Fibroblast of lung (primary cell): ENCODE measurements around the gene AATK.

ENCODE experiments used
- CTCF ChIP-seq, 2 donors: IDR thresholded peaks in 1 of 2; conservative IDR thresholded peaks in 1 of 2; 1 replicate in 1 of 2; 2 replicates in 1 of 2; pipeline ENCODE4 v1.5.1; 2011 to 2012; ENCODE audit warnings: low read length in 2 of 2, control low read depth in 1 of 2, inconsistent platforms in 1 of 2, low read depth in 1 of 2, mild to moderate bottlenecking in 1 of 2
- EZH2 ChIP-seq: IDR thresholded peaks from 2 replicates; pipeline ENCODE4 v1.5.1; 2012; ENCODE audit warnings: low read length, control low read depth, mild to moderate bottlenecking; ENCODE audit errors: missing control alignments

- TF ChIP-seq EZH2 (no peak), CTCF (conservative IDR thresholded peaks at IDR 0.05 in 1 of 2, IDR thresholded peaks at IDR 0.05 in 1 of 2; ENCODE audit: low read depth in 1 of 2, low read length in 2 of 2) (no peak)
These were observed 22.9 kb downstream of the AATK start for GRCh38 chr17:81143200-81143527.
